ENCODE results near the gene PSMA4. TPM values are rescaled to one million over a fixed set of nuclear protein-coding genes. Genes with fewer than 3 reads are reported as not detected.

The PSMA4 gene
- total RNA-seq, 1 donor: 214 TPM

DNA sequence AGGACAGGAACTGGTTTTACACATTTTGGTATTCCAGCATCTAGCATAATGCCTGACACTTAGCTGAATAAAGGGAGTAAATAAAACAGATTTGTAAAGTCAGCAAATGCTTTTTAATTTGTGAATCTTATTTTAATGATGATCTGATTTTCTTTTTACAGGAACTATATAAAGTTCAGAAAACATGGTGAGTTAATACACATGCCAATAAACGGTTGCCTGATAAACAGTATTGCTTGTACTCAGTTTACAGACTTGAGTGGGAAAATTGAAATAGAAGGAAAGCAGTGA is 1.4 kb downstream of the PSMA4 start:
- H3K9me3 ChIP-seq (ENCODE audit: low read depth, low read length): no peaks in the 10 kb centered on the region
- H3K4me2 ChIP-seq (ENCODE audit: insufficient read depth, low read length): peak overlapping the region; percentile 96
- peaks cover 36% of the 10 kb centered on the region for H3K79me2 ChIP-seq (ENCODE audit: insufficient read depth, low read length)
- no peak for DNase-seq (ENCODE audit: insufficient read length, low spot score, missing footprints)
- no peaks in the 10 kb centered on the region for H3K27me3 ChIP-seq (ENCODE audit: insufficient read depth, low read length)
- no peak overlapping the region for H2AFZ ChIP-seq (ENCODE audit: low read length)
- H3K36me3 ChIP-seq (ENCODE audit: insufficient read depth, low read length): peaks cover 41% of the 10 kb centered on the region
- H3K4me1 ChIP-seq (ENCODE audit: insufficient read depth, low read length): peaks cover 11% of the 10 kb centered on the region
- H3K27ac ChIP-seq (ENCODE audit: low read depth, low read length): peak overlapping the region; percentile 95
- TF ChIP-seq, protein P1, sequence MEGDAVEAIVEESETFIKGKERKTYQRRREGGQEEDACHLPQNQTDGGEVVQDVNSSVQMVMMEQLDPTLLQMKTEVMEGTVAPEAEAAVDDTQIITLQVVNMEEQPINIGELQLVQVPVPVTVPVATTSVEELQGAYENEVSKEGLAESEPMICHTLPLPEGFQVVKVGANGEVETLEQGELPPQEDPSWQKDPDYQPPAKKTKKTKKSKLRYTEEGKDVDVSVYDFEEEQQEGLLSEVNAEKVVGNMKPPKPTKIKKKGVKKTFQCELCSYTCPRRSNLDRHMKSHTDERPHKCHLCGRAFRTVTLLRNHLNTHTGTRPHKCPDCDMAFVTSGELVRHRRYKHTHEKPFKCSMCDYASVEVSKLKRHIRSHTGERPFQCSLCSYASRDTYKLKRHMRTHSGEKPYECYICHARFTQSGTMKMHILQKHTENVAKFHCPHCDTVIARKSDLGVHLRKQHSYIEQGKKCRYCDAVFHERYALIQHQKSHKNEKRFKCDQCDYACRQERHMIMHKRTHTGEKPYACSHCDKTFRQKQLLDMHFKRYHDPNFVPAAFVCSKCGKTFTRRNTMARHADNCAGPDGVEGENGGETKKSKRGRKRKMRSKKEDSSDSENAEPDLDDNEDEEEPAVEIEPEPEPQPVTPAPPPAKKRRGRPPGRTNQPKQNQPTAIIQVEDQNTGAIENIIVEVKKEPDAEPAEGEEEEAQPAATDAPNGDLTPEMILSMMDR (IDR thresholded peaks at IDR 0.05; ENCODE audit: extremely low read depth, low read depth, low read length): no peak
- peak overlapping the region; percentile 98 for H3K4me3 ChIP-seq (ENCODE audit: insufficient read depth, low read length)
- peaks cover 9% of the 10 kb centered on the region for H4K20me1 ChIP-seq (ENCODE audit: insufficient read depth, low read length)

DNA sequence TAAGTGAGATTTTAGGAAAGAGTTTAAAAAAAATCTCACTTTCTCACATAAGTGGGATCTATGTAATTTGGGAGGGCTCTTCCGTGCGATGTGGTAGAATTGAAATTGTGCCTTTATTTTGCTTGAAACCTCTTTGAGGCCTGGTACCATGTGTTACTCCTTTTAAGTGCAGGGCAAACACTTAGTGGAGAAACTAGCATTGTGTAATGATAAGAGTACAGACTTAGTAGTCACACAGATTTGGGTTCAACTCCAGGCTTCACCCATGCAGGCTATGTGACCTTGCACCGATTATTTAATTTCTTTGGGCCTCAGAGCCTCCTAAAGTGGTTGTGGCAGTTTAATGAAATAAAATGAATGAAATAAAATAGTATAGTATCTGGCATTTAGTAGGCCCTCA is 2.4 kb downstream of the PSMA4 start:
- Histone ChIP-seq H4K20me1 (ENCODE audit: insufficient read depth, low read length) (peaks cover 9% of the 10 kb centered on the region), H3K27me3 (ENCODE audit: insufficient read depth, low read length) (no peaks in the 10 kb centered on the region), H3K79me2 (ENCODE audit: insufficient read depth, low read length) (peaks cover 36% of the 10 kb centered on the region), H2AFZ (ENCODE audit: low read length) (no peak overlapping the region), H3K4me1 (ENCODE audit: insufficient read depth, low read length) (peaks cover 11% of the 10 kb centered on the region), H3K36me3 (ENCODE audit: insufficient read depth, low read length) (peaks cover 50% of the 10 kb centered on the region), H3K4me3 (ENCODE audit: insufficient read depth, low read length) (no peak overlapping the region), H3K27ac (ENCODE audit: low read depth, low read length) (no peak overlapping the region), H3K4me2 (ENCODE audit: insufficient read depth, low read length) (no peak overlapping the region), H3K9me3 (ENCODE audit: low read depth, low read length) (no peaks in the 10 kb centered on the region)
- DNase-seq (ENCODE audit: insufficient read length, low spot score, missing footprints): no peak
- TF ChIP-seq, protein P1 (IDR thresholded peaks at IDR 0.05; ENCODE audit: extremely low read depth, low read depth, low read length): no peak

DNA sequence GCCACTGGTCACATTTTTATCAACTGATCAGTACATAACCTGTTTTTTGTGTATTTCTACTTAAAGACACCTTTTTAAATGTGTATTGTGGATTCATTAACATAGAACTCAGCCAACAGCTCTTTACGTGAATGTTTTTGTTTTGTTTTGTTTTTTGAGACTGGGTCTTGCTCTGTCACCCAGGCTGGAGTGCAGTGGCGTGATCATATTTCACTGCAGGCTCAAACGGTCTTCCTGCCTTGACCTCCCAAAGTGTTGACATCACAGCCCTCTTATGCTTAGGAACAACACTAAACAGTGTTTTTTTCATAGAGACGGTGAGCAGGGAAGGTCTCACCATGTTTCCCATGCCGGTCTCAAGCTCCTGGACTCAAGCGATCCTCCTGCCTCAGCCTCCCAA is 9.9 kb downstream of the PSMA4 start:
- Histone ChIP-seq H3K27ac (ENCODE audit: low read depth, low read length) (no peak overlapping the region), H4K20me1 (ENCODE audit: insufficient read depth, low read length) (no peaks in the 10 kb centered on the region), H3K36me3 (ENCODE audit: insufficient read depth, low read length) (peaks cover 43% of the 10 kb centered on the region), H3K79me2 (ENCODE audit: insufficient read depth, low read length) (no peaks in the 10 kb centered on the region), H3K9me3 (ENCODE audit: low read depth, low read length) (no peaks in the 10 kb centered on the region), H3K4me3 (ENCODE audit: insufficient read depth, low read length) (no peak overlapping the region), H3K27me3 (ENCODE audit: insufficient read depth, low read length) (no peaks in the 10 kb centered on the region), H3K4me2 (ENCODE audit: insufficient read depth, low read length) (no peak overlapping the region), H3K4me1 (ENCODE audit: insufficient read depth, low read length) (no peaks in the 10 kb centered on the region), H2AFZ (ENCODE audit: low read length) (no peak overlapping the region)
- DNase-seq (ENCODE audit: insufficient read length, low spot score, missing footprints): no peak
- TF ChIP-seq, protein P1 (IDR thresholded peaks at IDR 0.05; ENCODE audit: extremely low read depth, low read depth, low read length): no peak

DNA sequence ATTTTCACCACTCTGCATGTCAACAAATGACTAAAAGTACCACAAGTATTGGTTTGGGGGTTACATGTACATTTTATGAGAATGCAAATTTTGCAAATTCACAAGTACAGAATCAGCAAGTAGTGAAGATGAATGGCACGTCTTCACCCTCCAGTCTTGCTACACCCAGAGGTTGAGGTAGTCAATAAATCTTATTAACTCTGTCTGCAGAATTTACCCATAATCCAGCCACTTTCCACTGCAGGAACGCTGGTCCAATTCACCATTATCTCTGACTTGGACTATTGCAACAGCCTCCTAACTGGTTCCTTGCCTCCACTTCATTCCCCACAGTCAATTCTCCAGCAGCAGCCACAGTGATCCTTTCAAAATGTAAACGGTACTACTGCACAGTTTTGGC is 10.6 kb downstream of the PSMA4 start:
- H3K36me3 ChIP-seq (ENCODE audit: insufficient read depth, low read length): peaks cover 37% of the 10 kb centered on the region
- TF ChIP-seq, protein P1 (IDR thresholded peaks at IDR 0.05; ENCODE audit: extremely low read depth, low read depth, low read length): no peak
- H4K20me1 ChIP-seq (ENCODE audit: insufficient read depth, low read length): no peaks in the 10 kb centered on the region
- no peaks in the 10 kb centered on the region for H3K4me1 ChIP-seq (ENCODE audit: insufficient read depth, low read length)
- H2AFZ ChIP-seq (ENCODE audit: low read length): no peak overlapping the region
- no peaks in the 10 kb centered on the region for H3K79me2 ChIP-seq (ENCODE audit: insufficient read depth, low read length)
- no peak overlapping the region for H3K27ac ChIP-seq (ENCODE audit: low read depth, low read length)
- H3K27me3 ChIP-seq (ENCODE audit: insufficient read depth, low read length): no peaks in the 10 kb centered on the region
- no peak for DNase-seq (ENCODE audit: insufficient read length, low spot score, missing footprints)
- no peaks in the 10 kb centered on the region for H3K9me3 ChIP-seq (ENCODE audit: low read depth, low read length)
- no peak overlapping the region for H3K4me2 ChIP-seq (ENCODE audit: insufficient read depth, low read length)
- no peak overlapping the region for H3K4me3 ChIP-seq (ENCODE audit: insufficient read depth, low read length)

Data from osteoblast (primary cell).